HepG2 (cell line): ENCODE results near the gene PDILT. TPM values are rescaled to one million over a fixed set of nuclear protein-coding genes. Genes with fewer than 3 reads are reported as not detected.

ENCODE experiments used
- ASH2L ChIP-seq: fragments of 300-600, 200-600 bp; sonication (generic); IDR thresholded peaks from 2 replicates; pipeline ENCODE4 v1.7.0; 2017; ENCODE audit warnings: low read depth, mild to moderate bottlenecking, moderate library complexity, mixed read lengths, low read length; ENCODE audit not compliant: insufficient read length
- ELF3 ChIP-seq: IDR thresholded peaks from 2 replicates; pipeline ENCODE4 v1.6.1; 2016; ENCODE audit warnings: missing genetic modification reagents, missing compliant biosample characterization
- GATAD2A ChIP-seq: IDR thresholded peaks from 2 replicates; pipeline ENCODE4 v1.6.1; 2016
- HNF4A ChIP-seq: sonication (generic); formaldehyde crosslinking; IDR thresholded peaks from 2 replicates; pipeline ENCODE4 v1.4.0; 2020; ENCODE audit warnings: missing genetic modification reagents
- HOXA5 ChIP-seq: sonication (generic); formaldehyde crosslinking; IDR thresholded peaks from 2 replicates; pipeline ENCODE4 v1.4.0; 2020; ENCODE audit warnings: missing genetic modification reagents
- KMT2A ChIP-seq: sonication (generic); formaldehyde crosslinking; IDR thresholded peaks from 2 replicates; pipeline ENCODE4 v1.4.0; 2020; ENCODE audit warnings: missing genetic modification reagents
- MIER2 ChIP-seq: IDR thresholded peaks from 2 replicates; pipeline ENCODE4 v1.6.1; 2016; ENCODE audit warnings: missing biosample characterization, missing genetic modification reagents
- NBN ChIP-seq: fragments of 450-650 bp; conservative IDR thresholded peaks from 2 replicates; pipeline ENCODE4 v1.6.1; 2017
- NFE2L2 ChIP-seq: fragments of 150-350 bp; IDR thresholded peaks from 2 replicates; pipeline ENCODE4 v1.6.1; 2014; ENCODE audit warnings: low read length
- NFIC ChIP-seq: IDR thresholded peaks from 2 replicates; pipeline ENCODE4 v1.6.1; 2012; ENCODE audit warnings: mild to moderate bottlenecking, low read length, inconsistent platforms
- RFXANK ChIP-seq: IDR thresholded peaks from 2 replicates; pipeline ENCODE4 v1.6.1; 2016
- SCMH1 ChIP-seq: sonication (generic); formaldehyde crosslinking; IDR thresholded peaks from 2 replicates; pipeline ENCODE4 v1.9.0; 2021; ENCODE audit warnings: missing genetic modification reagents, mild to moderate bottlenecking, borderline replicate concordance
- TBX2 ChIP-seq: sonication (generic); formaldehyde crosslinking; IDR thresholded peaks from 2 replicates; pipeline ENCODE4 v1.5.0; 2020; ENCODE audit warnings: missing genetic modification reagents, mild to moderate bottlenecking, borderline replicate concordance
- TBX3 ChIP-seq: fragments of 450-650 bp; IDR thresholded peaks from 2 replicates; pipeline ENCODE4 v1.6.1; 2017; ENCODE audit warnings: antibody characterized with exemption, mild to moderate bottlenecking, inconsistent platforms, borderline replicate concordance
- TP53 ChIP-seq: sonication (generic); formaldehyde crosslinking; conservative IDR thresholded peaks from 2 replicates; pipeline ENCODE4 v1.4.0; 2020; ENCODE audit warnings: missing genetic modification reagents
- ZEB1 ChIP-seq: IDR thresholded peaks from 2 replicates; pipeline ENCODE4 v1.6.1; 2012; ENCODE audit warnings: mild to moderate bottlenecking, low read depth, inconsistent platforms; ENCODE audit not compliant: insufficient replicate concordance
- ZNF333 ChIP-seq: sonication (generic); formaldehyde crosslinking; IDR thresholded peaks from 2 replicates; pipeline ENCODE4 v1.4.0; 2020; ENCODE audit warnings: mild to moderate bottlenecking, missing genetic modification reagents, borderline replicate concordance
- ZNF567 ChIP-seq: sonication (generic); formaldehyde crosslinking; IDR thresholded peaks from 2 replicates; pipeline ENCODE4 v1.8.1; 2023; ENCODE audit warnings: mild to moderate bottlenecking, missing genetic modification reagents, borderline replicate concordance
- ZNF619 ChIP-seq: sonication (generic); formaldehyde crosslinking; IDR thresholded peaks from 2 replicates; pipeline ENCODE4 v1.4.0; 2020; ENCODE audit warnings: mild to moderate bottlenecking, missing genetic modification reagents
- ZNF644 ChIP-seq: IDR thresholded peaks from 2 replicates; pipeline ENCODE4 v1.6.1; 2016; ENCODE audit warnings: low read depth
- ZNF883 ChIP-seq: sonication (generic); formaldehyde crosslinking; IDR thresholded peaks from 2 replicates; pipeline ENCODE4 v1.5.1; 2020; ENCODE audit warnings: mild to moderate bottlenecking, missing genetic modification reagents; ENCODE audit errors: not compliant biosample characterization
- ZSCAN25 ChIP-seq: sonication (generic); formaldehyde crosslinking; IDR thresholded peaks from 2 replicates; pipeline ENCODE4 v1.8.0; 2022; ENCODE audit warnings: mild to moderate bottlenecking, missing genetic modification reagents
- ZSCAN9 ChIP-seq: IDR thresholded peaks from 2 replicates; pipeline ENCODE4 v1.6.1; 2016; ENCODE audit warnings: borderline replicate concordance
- polyA plus RNA-seq, 8 experiments: library from polyadenylated mRNA; depleted of rRNA in 3 of 8; stranded (reverse) in 7 of 8; unstranded in 1 of 8; fragments of >200 nt; fragmentation: Illumina TruSeq in 4 of 8; extraction: Trizol in 4 of 8; gene quantifications; 2 replicates each; pipeline versions ENCODE4 v1.2.1 to v1.2.3, GENCODE V29; 2011 to 2016; ENCODE audit warnings: low read depth in 4 of 8, missing spikeins in 1 of 8, mixed read lengths in 1 of 8; ENCODE audit not compliant: insufficient read depth in 1 of 8
- total RNA-seq, 5 experiments: library from RNA; depleted of rRNA; stranded (reverse); fragments of >200 nt; fragmentation: Illumina TruSeq; extraction: Trizol; gene quantifications; 2 replicates each; pipeline ENCODE4 v1.2.3, GENCODE V29; 2016; ENCODE audit warnings: low read depth in 1 of 5
- TF ChIP-seq, protein P1 (sequence below): IDR thresholded peaks from 2 replicates; pipeline ENCODE4 v1.6.1; 2018; ENCODE audit warnings: missing genetic modification reagents, mild to moderate bottlenecking, missing compliant biosample characterization
- TF ChIP-seq, protein P2 (sequence below): sonication (generic); formaldehyde crosslinking; conservative IDR thresholded peaks from 2 replicates; pipeline ENCODE4 v1.5.0; 2020; ENCODE audit warnings: missing genetic modification reagents
- TF ChIP-seq, protein P3 (sequence below): IDR thresholded peaks from 2 replicates; pipeline ENCODE4 v1.6.1; 2012; ENCODE audit warnings: low read depth, low read length, improper control_type of control experiment

PDILT gene
- total and polyA plus RNA-seq, 2 of the 13 experiments (the other 11 are each of a cell fraction or from before 2014, with no cell fraction given) = not detected

- TF ChIP-seq TP53 = no peak
- TF ChIP-seq NFIC = no peak
- TF ChIP-seq TBX2 (CRISPR knock-in tag) = peak; percentile 21; the same call in 1 of the 2 replicates
- TF ChIP-seq NBN = no peak
- TF ChIP-seq, protein P1, sequence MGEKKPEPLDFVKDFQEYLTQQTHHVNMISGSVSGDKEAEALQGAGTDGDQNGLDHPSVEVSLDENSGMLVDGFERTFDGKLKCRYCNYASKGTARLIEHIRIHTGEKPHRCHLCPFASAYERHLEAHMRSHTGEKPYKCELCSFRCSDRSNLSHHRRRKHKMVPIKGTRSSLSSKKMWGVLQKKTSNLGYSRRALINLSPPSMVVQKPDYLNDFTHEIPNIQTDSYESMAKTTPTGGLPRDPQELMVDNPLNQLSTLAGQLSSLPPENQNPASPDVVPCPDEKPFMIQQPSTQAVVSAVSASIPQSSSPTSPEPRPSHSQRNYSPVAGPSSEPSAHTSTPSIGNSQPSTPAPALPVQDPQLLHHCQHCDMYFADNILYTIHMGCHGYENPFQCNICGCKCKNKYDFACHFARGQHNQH = no peak
- TF ChIP-seq HOXA5 (CRISPR knock-in tag) = peak; percentile 72; the same call in 1 of the 2 replicates
- no peak for TF ChIP-seq ZEB1
- 0 out of 2 replicates have a peak, but pooled peaks have one; percentile 39 for TF ChIP-seq ZNF619 (CRISPR knock-in tag)
- TF ChIP-seq ZSCAN25 (CRISPR knock-in tag) = peak; percentile 88
- TF ChIP-seq, protein P2, sequence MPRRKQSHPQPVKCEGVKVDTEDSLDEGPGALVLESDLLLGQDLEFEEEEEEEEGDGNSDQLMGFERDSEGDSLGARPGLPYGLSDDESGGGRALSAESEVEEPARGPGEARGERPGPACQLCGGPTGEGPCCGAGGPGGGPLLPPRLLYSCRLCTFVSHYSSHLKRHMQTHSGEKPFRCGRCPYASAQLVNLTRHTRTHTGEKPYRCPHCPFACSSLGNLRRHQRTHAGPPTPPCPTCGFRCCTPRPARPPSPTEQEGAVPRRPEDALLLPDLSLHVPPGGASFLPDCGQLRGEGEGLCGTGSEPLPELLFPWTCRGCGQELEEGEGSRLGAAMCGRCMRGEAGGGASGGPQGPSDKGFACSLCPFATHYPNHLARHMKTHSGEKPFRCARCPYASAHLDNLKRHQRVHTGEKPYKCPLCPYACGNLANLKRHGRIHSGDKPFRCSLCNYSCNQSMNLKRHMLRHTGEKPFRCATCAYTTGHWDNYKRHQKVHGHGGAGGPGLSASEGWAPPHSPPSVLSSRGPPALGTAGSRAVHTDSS = 0 out of 2 replicates have a peak, but pooled peaks have one; percentile 24
- 0 out of 2 replicates have a peak, but pooled peaks have one; percentile 29 for TF ChIP-seq MIER2 (CRISPR knock-in tag)
- TF ChIP-seq GATAD2A (CRISPR knock-in tag) = 0 out of 2 replicates have a peak, but pooled peaks have one; percentile 25
- TF ChIP-seq ZNF567 (CRISPR knock-in tag) = 0 out of 2 replicates have a peak, but pooled peaks have one; percentile 46
- TF ChIP-seq KMT2A (CRISPR knock-in tag) = no peak
- no peak for TF ChIP-seq ASH2L
- TF ChIP-seq NFE2L2 = no peak; the same call in 1 of the 2 replicates
- TF ChIP-seq ELF3 (CRISPR knock-in tag) = peak; percentile 54; the same call in 1 of the 2 replicates
- no peak for TF ChIP-seq TBX3
- TF ChIP-seq ZSCAN9 (CRISPR knock-in tag) = no peak
- TF ChIP-seq HNF4A = peak; percentile 22; the same call in 1 of the 2 replicates
- no peak for TF ChIP-seq SCMH1
- TF ChIP-seq ZNF644 (CRISPR knock-in tag) = no peak
- TF ChIP-seq, protein P3, sequence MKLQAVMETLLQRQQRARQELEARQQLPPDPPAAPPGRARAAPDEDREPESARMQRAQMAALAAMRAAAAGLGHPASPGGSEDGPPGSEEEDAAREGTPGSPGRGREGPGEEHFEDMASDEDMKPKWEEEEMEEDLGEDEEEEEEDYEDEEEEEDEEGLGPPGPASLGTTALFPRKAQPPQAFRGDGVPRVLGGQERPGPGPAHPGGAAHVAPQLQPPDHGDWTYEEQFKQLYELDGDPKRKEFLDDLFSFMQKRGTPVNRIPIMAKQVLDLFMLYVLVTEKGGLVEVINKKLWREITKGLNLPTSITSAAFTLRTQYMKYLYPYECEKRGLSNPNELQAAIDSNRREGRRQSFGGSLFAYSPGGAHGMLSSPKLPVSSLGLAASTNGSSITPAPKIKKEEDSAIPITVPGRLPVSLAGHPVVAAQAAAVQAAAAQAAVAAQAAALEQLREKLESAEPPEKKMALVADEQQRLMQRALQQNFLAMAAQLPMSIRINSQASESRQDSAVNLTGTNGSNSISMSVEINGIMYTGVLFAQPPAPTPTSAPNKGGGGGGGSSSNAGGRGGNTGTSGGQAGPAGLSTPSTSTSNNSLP = peak; percentile 38; the same call in 1 of the 2 replicates
- TF ChIP-seq RFXANK (CRISPR knock-in tag) = no peak
- 0 out of 2 replicates have a peak, but pooled peaks have one; percentile 53 for TF ChIP-seq ZNF333 (CRISPR knock-in tag)
- no peak for TF ChIP-seq ZNF883 (CRISPR knock-in tag)
These were observed 21.2 kb downstream of the PDILT start (continued) for GRCh38 chr16:20383106-20384029.
